ENCODE measurements around the gene SOX4. TPM values are rescaled to one million over a fixed set of nuclear protein-coding genes. Genes with fewer than 3 reads are reported as not detected.

The SOX4 gene
- total RNA-seq, 1 experiment from 2014 or later = 12.9 TPM

DNA sequence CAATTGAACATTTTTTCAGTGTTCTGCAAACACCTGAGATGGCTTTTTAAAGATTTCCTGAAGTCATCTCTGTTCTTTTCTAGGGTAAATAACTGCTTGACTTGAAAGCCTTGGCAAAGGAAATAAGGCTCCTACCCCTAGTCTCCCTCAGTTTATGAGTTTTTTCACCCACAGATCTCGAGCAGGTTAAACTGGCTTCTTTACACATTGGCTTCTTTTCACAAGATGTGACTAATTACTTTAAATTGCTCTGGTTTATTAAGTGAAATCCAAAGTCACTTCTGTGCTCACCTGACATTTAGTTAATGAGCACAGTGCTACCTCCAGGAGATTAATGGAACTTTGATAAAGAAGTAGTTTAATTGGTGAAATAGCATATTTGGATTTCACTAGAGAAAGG lies 33.2 kb downstream of the SOX4 start:
- H3K9me3 Mint-ChIP-seq (ENCODE audit: unreplicated experiment) = no peaks in the 10 kb centered on the region
- no peaks in the 10 kb centered on the region for H3K27me3 Mint-ChIP-seq (ENCODE audit: insufficient read depth, unreplicated experiment)
- DNase-seq (ENCODE audit: unreplicated experiment) = no peak
- ChIA-PET POLR2A (no interaction called here), CTCF (no interaction called here)
- BruUV-seq (replicated peaks) = no TSS peak
- no peak overlapping the region for H3K27ac Mint-ChIP-seq (ENCODE audit: low read depth, unreplicated experiment)
- TF ChIP-seq, protein P1, sequence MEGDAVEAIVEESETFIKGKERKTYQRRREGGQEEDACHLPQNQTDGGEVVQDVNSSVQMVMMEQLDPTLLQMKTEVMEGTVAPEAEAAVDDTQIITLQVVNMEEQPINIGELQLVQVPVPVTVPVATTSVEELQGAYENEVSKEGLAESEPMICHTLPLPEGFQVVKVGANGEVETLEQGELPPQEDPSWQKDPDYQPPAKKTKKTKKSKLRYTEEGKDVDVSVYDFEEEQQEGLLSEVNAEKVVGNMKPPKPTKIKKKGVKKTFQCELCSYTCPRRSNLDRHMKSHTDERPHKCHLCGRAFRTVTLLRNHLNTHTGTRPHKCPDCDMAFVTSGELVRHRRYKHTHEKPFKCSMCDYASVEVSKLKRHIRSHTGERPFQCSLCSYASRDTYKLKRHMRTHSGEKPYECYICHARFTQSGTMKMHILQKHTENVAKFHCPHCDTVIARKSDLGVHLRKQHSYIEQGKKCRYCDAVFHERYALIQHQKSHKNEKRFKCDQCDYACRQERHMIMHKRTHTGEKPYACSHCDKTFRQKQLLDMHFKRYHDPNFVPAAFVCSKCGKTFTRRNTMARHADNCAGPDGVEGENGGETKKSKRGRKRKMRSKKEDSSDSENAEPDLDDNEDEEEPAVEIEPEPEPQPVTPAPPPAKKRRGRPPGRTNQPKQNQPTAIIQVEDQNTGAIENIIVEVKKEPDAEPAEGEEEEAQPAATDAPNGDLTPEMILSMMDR (IDR thresholded peaks at IDR 0.05; ENCODE audit: unreplicated experiment) = no peak
- H3K36me3 Mint-ChIP-seq (ENCODE audit: insufficient read depth, unreplicated experiment) = no peaks in the 10 kb centered on the region
- H3K4me1 Mint-ChIP-seq (ENCODE audit: insufficient read depth, unreplicated experiment) = no peaks in the 10 kb centered on the region
- intact Hi-C loops (cut with micrococcal nuclease) = no loop called here
- H3K4me3 Mint-ChIP-seq (ENCODE audit: unreplicated experiment) = no peak overlapping the region

DNA sequence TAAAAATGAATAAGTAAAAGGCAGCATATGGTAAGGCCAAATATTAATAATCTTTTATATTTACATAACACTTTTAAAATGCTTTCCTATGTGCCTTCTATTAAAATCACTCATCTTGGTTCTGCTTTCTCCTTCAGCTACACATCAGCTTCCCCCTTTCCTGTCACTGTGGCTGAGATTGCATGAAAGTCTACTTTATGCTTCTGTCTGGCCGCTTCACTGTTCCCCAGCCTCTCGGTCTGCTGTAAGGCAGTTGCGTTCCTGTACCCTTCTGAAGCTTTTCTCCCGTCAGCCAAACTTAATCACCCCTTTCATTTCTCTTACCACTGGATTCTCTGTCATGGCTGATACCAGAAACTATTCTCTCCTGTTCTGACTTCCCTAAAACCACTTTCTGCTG lies 34.6 kb downstream of the SOX4 start:
- ChIA-PET POLR2A (no interaction called here), CTCF (interaction anchor here (0.6 kb wide), 1 partner anchor 34 kb away, joined by 3 read pairs; no protein-coding TSS in a partner anchor)
- intact Hi-C loops (cut with micrococcal nuclease) = no loop called here
- DNase-seq (ENCODE audit: unreplicated experiment) = no peak
- Mint-ChIP-seq H3K4me1 (ENCODE audit: insufficient read depth, unreplicated experiment) (no peaks in the 10 kb centered on the region), H3K36me3 (ENCODE audit: insufficient read depth, unreplicated experiment) (no peaks in the 10 kb centered on the region), H3K27ac (ENCODE audit: low read depth, unreplicated experiment) (no peak overlapping the region), H3K9me3 (ENCODE audit: unreplicated experiment) (no peaks in the 10 kb centered on the region), H3K27me3 (ENCODE audit: insufficient read depth, unreplicated experiment) (no peaks in the 10 kb centered on the region), H3K4me3 (ENCODE audit: unreplicated experiment) (no peak overlapping the region)
- TF ChIP-seq, protein P1 (IDR thresholded peaks at IDR 0.05; ENCODE audit: unreplicated experiment) = no peak
- BruUV-seq (replicated peaks) = no TSS peak

DNA sequence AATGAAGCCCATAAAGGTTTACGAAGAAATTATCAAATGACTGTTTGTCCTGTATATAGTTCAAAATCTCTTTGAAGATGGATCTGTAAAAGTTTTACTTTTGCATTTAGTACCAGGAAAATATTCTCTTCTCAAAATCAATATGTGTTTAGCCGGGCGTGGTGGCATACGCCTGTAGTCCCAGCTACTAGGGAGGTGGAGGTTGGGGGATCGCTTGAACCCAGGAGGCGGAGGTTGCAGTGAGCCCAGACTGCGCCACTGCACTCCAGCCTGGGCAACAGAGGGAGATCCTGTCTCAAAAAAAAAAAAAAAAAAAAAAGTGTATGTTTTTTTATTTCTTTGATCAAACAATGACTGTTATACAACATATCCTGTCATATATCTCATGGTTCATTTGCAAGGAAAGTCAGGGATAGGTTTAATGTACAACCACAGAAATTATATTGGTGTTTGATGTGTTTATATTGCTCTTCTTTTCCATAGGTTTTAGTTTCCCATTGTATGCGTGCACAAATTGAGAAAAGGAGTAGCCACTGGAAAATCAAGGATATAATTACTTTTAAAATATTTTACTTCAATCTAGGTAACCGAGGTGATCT lies 40.1 kb downstream of the SOX4 start:
- Mint-ChIP-seq H3K27ac (ENCODE audit: low read depth, unreplicated experiment) (no peak overlapping the region), H3K4me1 (ENCODE audit: insufficient read depth, unreplicated experiment) (peaks cover 6% of the 10 kb centered on the region), H3K27me3 (ENCODE audit: insufficient read depth, unreplicated experiment) (no peaks in the 10 kb centered on the region), H3K4me3 (ENCODE audit: unreplicated experiment) (no peak overlapping the region), H3K9me3 (ENCODE audit: unreplicated experiment) (no peaks in the 10 kb centered on the region), H3K36me3 (ENCODE audit: insufficient read depth, unreplicated experiment) (no peaks in the 10 kb centered on the region)
- intact Hi-C loops (cut with micrococcal nuclease) = no loop called here
- DNase-seq (ENCODE audit: unreplicated experiment) = no peak
- no TSS peak for BruUV-seq (replicated peaks)
- TF ChIP-seq, protein P1 (IDR thresholded peaks at IDR 0.05; ENCODE audit: unreplicated experiment) = no peak
- CTCF ChIA-PET = interaction anchor here (0.5 to 0.6 kb wide), 2 partner anchors 35 to 302 kb away, joined by 3 to 4 read pairs; no protein-coding TSS in a partner anchor
- POLR2A ChIA-PET = interaction anchor here (0.6 kb wide), 1 partner anchor 1794 kb away, joined by 3 read pairs; no protein-coding TSS in a partner anchor

DNA sequence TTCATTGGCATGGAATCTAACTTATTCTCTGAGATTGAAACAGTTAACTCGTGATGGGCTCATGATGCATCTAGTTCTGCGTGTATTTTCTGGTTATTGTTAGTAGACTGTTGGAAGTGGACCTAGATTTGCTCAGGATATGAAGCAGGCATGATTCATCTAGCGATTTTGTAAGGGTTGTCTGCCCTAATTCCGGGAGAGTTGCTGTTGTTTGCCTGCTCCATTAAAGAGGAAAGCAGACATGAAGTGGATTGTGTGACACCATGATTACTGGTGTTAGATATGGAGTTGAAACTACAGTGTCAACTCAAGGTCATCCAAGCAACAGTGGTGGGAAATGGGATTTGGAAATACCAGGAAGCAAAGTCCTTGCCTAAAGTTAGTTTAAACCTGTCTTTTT lies 41.0 kb downstream of the SOX4 start:
- intact Hi-C loops (cut with micrococcal nuclease) = no loop called here
- H3K9me3 Mint-ChIP-seq (ENCODE audit: unreplicated experiment) = no peaks in the 10 kb centered on the region
- peaks cover 6% of the 10 kb centered on the region for H3K4me1 Mint-ChIP-seq (ENCODE audit: insufficient read depth, unreplicated experiment)
- TF ChIP-seq, protein P1 (IDR thresholded peaks at IDR 0.05; ENCODE audit: unreplicated experiment) = no peak
- ChIA-PET POLR2A (no interaction called here), CTCF (no interaction called here)
- H3K27me3 Mint-ChIP-seq (ENCODE audit: insufficient read depth, unreplicated experiment) = no peaks in the 10 kb centered on the region
- no peaks in the 10 kb centered on the region for H3K36me3 Mint-ChIP-seq (ENCODE audit: insufficient read depth, unreplicated experiment)
- BruUV-seq (replicated peaks) = no TSS peak
- no peak overlapping the region for H3K4me3 Mint-ChIP-seq (ENCODE audit: unreplicated experiment)
- peak; percentile 90 for DNase-seq (ENCODE audit: unreplicated experiment)
- H3K27ac Mint-ChIP-seq (ENCODE audit: low read depth, unreplicated experiment) = peak overlapping the region; percentile 91

Measured in MCF 10A (cell line).